Esophagus muscularis mucosa (tissue), 3 donors: ENCODE measurements around the gene PCED1A.

Source experiments
- POLR2A ChIP-seq: fragments of 450-650 bp; IDR thresholded peaks from one replicate; pipeline ENCODE4 v1.6.1; 2017; ENCODE audit warnings: antibody characterized with exemption, moderate library complexity, mild to moderate bottlenecking, low read depth
- TF ChIP-seq, protein P1 (sequence below), 3 experiments: fragments of 200-600 bp in 2 of 3; fragments of 450-650 bp in 1 of 3; sonication (generic) in 2 of 3; IDR thresholded peaks; one replicate each; pipeline ENCODE4 v1.5.1; 2017 to 2019; ENCODE audit warnings: antibody characterized with exemption in 3 of 3, mild to moderate bottlenecking in 2 of 3, moderate library complexity in 1 of 3

GRCh38 chr20:2887715-2888114 lies 47.3 kb upstream of the PCED1A start:
- TF ChIP-seq, protein P1, sequence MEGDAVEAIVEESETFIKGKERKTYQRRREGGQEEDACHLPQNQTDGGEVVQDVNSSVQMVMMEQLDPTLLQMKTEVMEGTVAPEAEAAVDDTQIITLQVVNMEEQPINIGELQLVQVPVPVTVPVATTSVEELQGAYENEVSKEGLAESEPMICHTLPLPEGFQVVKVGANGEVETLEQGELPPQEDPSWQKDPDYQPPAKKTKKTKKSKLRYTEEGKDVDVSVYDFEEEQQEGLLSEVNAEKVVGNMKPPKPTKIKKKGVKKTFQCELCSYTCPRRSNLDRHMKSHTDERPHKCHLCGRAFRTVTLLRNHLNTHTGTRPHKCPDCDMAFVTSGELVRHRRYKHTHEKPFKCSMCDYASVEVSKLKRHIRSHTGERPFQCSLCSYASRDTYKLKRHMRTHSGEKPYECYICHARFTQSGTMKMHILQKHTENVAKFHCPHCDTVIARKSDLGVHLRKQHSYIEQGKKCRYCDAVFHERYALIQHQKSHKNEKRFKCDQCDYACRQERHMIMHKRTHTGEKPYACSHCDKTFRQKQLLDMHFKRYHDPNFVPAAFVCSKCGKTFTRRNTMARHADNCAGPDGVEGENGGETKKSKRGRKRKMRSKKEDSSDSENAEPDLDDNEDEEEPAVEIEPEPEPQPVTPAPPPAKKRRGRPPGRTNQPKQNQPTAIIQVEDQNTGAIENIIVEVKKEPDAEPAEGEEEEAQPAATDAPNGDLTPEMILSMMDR (IDR thresholded peaks at IDR 0.05), result no peak
- TF ChIP-seq POLR2A, result no peak
